Epidermal melanocyte (primary cell): ENCODE results near the gene CCDC85A.

Experiments used
- DNase-seq: peaks from one replicate; pipeline ENCODE4 v3.0.0; 2011; ENCODE audit warnings: low spot score; ENCODE audit not compliant: insufficient read length

Gene CCDC85A

GRCh38 chr2:56364902-56365301, 181.1 kb downstream of the CCDC85A start:
- DNase-seq = no peak

- no peak for DNase-seq
Measured at GRCh38 chr2:56369316-56369715, 185.5 kb downstream of the CCDC85A start.

GRCh38 chr2:56372071-56372656, 188.4 kb downstream of the CCDC85A start:
- DNase-seq = no peak

- no peak for DNase-seq
Measured at GRCh38 chr2:56375251-56375650, 191.5 kb downstream of the CCDC85A start.

GRCh38 chr2:56376699-56377665, 193.2 kb downstream of the CCDC85A start:
- DNase-seq = no peak

GRCh38 chr2:56379066-56379465, 195.3 kb downstream of the CCDC85A start:
- DNase-seq = no peak

- no peak for DNase-seq
Measured at GRCh38 chr2:56380861-56381260, 197.1 kb downstream of the CCDC85A start.

- DNase-seq = no peak
Measured at GRCh38 chr2:56382466-56382865, 198.7 kb downstream of the CCDC85A start.

- DNase-seq = no peak
Measured at GRCh38 chr2:56386657-56387056, 202.9 kb downstream of the CCDC85A start.

- DNase-seq = no peak
Measured at GRCh38 chr2:56390644-56391043, 206.9 kb downstream of the CCDC85A start.

GRCh38 chr2:56410140-56410539, 226.3 kb downstream of the CCDC85A start:
- no peak for DNase-seq

- no peak for DNase-seq
Measured at GRCh38 chr2:56416500-56417176, 232.8 kb downstream of the CCDC85A start.
